RWPE1 (cell line): ENCODE data around the gene NFS1.
"Not testable (repeated sequence)": the region's sequence is repeated elsewhere in the genome, so short reads cannot be mapped to it uniquely, and the experiment has no call there.

Source experiments
- CTCF ChIA-PET: fragments of 350-600 bp; sonication (Branson Sonifier 250); formaldehyde crosslinking; extraction: SDS; loops from one replicate; lab custom pipeline; 2021; lab: Yijun Ruan, JAX
- POLR2A ChIA-PET: fragments of 400-600 bp; formaldehyde crosslinking; extraction: SDS; loops from one replicate; lab custom pipeline; 2020; ENCODE audit warnings: antibody characterized with exemption; ENCODE audit not compliant: low non-redundant PET; lab: Yijun Ruan, JAX
- DNase-seq: peaks from one replicate; pipeline ENCODE4 v3.0.0; 2012; ENCODE audit warnings: low spot score
- H3K27ac ChIP-seq: fragments of 450-650 bp; 2 replicates; pipeline ENCODE4 v1.5.1; 2017
- TF ChIP-seq, protein P1 (sequence below): fragments of 450-650 bp; conservative IDR thresholded peaks from 2 replicates; pipeline ENCODE4 v1.5.1; 2017; ENCODE audit warnings: low read depth, mild to moderate bottlenecking

The NFS1 gene

DNA sequence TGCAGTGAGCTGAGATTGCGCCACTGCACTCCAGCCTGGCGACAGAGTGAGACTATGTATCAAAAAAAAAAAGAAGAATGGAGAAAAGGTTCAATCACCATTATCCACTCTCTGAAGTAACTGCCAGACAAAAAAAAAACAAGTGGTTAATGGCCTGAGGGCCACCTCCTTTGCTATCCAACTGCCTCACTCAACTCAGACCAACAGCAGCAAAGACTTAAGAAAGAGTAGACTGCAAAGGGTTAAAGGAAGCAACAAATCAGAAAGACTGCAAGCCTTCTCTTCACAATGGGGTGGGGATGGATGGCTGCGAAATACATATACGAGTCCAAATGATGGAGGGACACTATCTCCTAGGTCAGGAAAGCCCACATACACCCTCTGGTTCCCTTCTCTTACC lies 3.2 kb downstream of the NFS1 start:
- TF ChIP-seq, protein P1, sequence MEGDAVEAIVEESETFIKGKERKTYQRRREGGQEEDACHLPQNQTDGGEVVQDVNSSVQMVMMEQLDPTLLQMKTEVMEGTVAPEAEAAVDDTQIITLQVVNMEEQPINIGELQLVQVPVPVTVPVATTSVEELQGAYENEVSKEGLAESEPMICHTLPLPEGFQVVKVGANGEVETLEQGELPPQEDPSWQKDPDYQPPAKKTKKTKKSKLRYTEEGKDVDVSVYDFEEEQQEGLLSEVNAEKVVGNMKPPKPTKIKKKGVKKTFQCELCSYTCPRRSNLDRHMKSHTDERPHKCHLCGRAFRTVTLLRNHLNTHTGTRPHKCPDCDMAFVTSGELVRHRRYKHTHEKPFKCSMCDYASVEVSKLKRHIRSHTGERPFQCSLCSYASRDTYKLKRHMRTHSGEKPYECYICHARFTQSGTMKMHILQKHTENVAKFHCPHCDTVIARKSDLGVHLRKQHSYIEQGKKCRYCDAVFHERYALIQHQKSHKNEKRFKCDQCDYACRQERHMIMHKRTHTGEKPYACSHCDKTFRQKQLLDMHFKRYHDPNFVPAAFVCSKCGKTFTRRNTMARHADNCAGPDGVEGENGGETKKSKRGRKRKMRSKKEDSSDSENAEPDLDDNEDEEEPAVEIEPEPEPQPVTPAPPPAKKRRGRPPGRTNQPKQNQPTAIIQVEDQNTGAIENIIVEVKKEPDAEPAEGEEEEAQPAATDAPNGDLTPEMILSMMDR, result no peak
- no peak overlapping the region for H3K27ac ChIP-seq
- CTCF ChIA-PET, result interaction anchor here (0.7 kb wide), 1 partner anchor 24 kb away, joined by 6 read pairs; no protein-coding TSS in a partner anchor
- DNase-seq, result no peak
- POLR2A ChIA-PET, result no interaction called here

DNA sequence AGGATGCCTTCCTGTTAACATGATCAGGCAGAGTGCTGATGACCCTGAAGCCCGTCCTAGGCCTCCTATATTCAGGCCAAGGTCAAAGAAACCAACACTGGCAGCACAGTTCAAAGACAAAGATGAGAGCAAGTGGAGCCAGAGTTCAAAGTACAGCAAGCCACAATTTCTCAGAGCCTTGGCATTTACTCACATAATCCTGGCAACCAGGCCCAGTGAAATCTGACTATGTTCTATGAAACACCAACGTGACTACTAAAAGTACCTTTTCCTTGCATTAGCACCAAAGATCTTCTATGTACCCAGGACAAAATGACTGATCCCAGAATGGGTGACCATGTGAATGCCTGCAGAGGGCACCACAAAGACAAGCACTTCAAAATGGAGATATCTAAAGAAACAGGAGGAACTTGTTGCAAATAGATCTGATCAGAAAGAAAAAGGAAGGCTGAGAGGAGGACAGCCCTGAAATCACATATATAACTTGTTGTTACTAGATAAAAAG lies 3.9 kb downstream of the NFS1 start:
- TF ChIP-seq, protein P1, result no peak
- ChIA-PET POLR2A (no interaction called here), CTCF (interaction anchor here (0.7 kb wide), 1 partner anchor 24 kb away, joined by 6 read pairs; no protein-coding TSS in a partner anchor)
- DNase-seq, result no peak
- H3K27ac ChIP-seq, result no peak overlapping the region

DNA sequence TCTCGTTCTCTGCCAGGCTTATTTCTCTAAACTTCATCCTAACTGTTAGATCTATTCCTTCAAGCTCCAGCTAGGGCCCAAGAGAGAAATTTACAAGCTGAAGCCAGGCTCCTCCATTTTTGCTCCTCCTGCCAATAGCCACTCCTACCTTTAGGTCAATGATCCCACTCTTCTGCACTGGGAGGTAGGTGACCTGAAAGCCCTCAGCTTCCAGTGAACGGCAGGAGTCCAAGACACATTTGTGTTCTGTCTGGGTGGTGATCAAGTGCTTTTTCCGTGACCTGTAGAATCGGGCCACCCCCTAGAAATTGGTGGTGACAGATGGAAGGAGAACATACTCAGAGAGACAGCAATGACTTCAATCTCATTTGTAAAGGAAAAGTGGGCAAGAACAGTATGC lies 8.9 kb downstream of the NFS1 start:
- no peak overlapping the region for H3K27ac ChIP-seq
- POLR2A ChIA-PET, result no interaction called here
- TF ChIP-seq, protein P1, result no peak
- no peak for DNase-seq
- CTCF ChIA-PET, result no interaction called here

DNA sequence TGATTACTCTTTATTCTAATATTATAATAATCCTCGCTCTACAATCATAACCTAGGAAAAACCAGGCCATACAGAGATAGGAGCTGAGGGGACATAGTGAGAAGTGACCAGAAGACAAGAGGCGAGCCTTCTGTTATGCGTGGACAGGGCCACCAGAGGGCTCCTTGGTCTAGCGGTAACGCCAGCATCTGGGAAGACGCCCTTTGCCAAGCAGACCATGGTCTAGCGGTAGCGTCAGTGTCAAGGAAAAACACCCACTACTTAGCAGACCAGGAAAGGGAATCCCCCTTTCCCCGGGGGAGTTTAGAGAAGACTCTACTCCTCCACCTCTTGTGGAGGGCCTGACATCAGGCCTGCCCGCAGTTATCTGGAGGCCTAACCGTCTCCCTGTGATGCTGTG lies 12.3 kb downstream of the NFS1 start:
- ChIA-PET CTCF (interaction anchor here (0.7 to 0.9 kb wide), 2 partner anchors 13 to 27 kb away, joined by 3 read pairs; no protein-coding TSS in a partner anchor), POLR2A (interaction anchor here (0.6 kb wide), 1 partner anchor 175 kb away, joined by 3 read pairs; no protein-coding TSS in a partner anchor)
- DNase-seq, H3K27ac ChIP-seq: not testable (repeated sequence)

DNA sequence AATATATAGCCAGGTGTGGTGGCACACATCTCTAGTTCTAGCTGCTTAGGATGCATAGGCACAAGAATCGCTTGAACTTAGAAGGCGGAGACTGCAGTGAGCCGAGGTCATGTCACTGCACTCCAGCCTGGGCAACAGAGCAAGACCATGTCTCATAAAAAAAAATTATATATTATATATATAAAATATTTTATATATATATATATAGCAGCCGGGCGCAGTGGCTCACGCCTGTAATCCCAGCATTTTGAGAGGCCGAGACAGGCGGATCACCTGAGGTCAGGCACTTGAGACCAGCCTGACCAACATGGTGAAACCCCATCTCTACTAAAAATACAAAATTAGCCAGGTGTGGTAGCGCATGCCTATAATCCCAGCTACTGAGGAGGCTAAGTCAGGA lies 13.8 kb downstream of the NFS1 start:
- not testable (repeated sequence) for DNase-seq, H3K27ac ChIP-seq
- ChIA-PET CTCF (interaction anchor here (0.6 to 1.5 kb wide), 4 partner anchors 9 to 144 kb away, joined by 4 to 5 read pairs (median 4); no protein-coding TSS in a partner anchor), POLR2A (interaction anchor here (0.7 kb wide), 1 partner anchor 143 kb away, joined by 3 read pairs; the partner anchor contains the start of gene ERGIC3)

DNA sequence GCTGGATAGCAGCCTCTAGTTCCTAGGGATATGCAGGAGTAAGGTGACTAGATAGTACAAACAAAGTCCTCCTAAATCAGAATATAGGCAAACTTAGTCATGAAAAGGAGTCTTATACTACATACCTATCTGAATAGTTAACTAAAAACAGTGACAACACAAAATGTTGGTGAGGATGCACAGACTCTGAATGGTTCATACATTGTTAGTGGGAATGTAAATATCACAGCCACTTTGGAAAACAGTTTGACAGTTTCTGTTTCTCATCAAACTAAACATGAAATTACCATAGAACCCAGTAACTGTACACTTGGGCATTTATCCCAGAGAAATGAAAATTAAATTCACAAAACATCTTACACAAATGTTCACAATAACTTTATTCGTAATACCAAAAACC lies 17.2 kb downstream of the NFS1 start:
- no peak overlapping the region for H3K27ac ChIP-seq
- TF ChIP-seq, protein P1, result no peak
- POLR2A ChIA-PET, result interaction anchor here (0.6 kb wide), 1 partner anchor 215 kb away, joined by 3 read pairs; no protein-coding TSS in a partner anchor
- CTCF ChIA-PET, result no interaction called here
- no peak for DNase-seq

DNA sequence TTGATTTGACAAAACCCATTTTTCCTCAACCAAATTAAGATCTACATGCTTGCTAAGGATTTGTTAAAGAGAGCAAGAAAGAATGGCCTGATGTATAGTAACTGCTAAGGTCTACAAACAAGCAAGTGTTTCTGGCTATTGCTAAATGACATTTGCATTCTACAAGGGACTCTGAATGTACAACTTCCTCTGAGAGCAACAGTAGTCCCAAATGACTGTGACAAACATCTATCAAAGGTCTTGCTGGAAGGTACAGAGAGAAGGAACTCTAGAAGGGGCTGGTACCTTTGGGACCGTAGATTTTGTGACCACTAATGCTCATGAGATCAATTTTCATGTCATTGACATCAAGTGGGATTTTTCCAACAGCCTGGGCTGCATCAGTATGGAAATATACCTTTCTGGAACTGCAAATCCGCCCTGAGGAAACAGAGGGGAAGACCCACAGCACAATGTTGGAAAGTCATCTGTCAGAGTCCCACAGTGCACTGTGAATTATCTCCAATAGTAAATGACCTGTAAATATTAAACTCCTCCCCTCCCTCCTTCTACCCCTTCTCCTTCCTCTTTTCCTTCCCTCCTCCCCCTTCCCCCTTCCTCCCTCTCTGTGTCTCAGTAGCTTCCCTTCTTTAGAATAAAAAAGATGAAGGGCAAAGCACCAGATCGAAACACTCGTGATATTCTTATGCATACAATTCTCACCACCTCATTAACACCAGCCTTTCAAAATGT lies 18.5 kb downstream of the NFS1 start:
- DNase-seq, result no peak
- ChIA-PET CTCF (interaction anchor here (0.6 kb wide), 2 partner anchors 120 to 171 kb away, joined by 3 read pairs; no protein-coding TSS in a partner anchor), POLR2A (no interaction called here)
- TF ChIP-seq, protein P1, result no peak
- no peak overlapping the region for H3K27ac ChIP-seq
